HEK293T (cell line): ENCODE measurements around the gene PGR.

ENCODE experiments used
- ARNT ChIP-seq: fragments of 450-650 bp; IDR thresholded peaks from 2 replicates; pipeline ENCODE4 v1.6.1; 2017; ENCODE audit warnings: mild to moderate bottlenecking
- BHLHE40 ChIP-seq: fragments of 450-650 bp; IDR thresholded peaks from 2 replicates; pipeline ENCODE4 v1.6.1; 2016; ENCODE audit warnings: mild to moderate bottlenecking, moderate library complexity, borderline replicate concordance
- FOXA1 ChIP-seq: fragments of 450-650 bp; IDR thresholded peaks from 2 replicates; pipeline ENCODE4 v1.6.1; 2016; ENCODE audit warnings: mild to moderate bottlenecking
- FOXK2 ChIP-seq: fragments of 450-650 bp; IDR thresholded peaks from 2 replicates; pipeline ENCODE4 v1.6.1; 2016; ENCODE audit warnings: mild to moderate bottlenecking
- NFRKB ChIP-seq: fragments of 450-650 bp; IDR thresholded peaks from 2 replicates; pipeline ENCODE4 v1.6.1; 2016; ENCODE audit warnings: mild to moderate bottlenecking, moderate library complexity
- PKNOX1 ChIP-seq: fragments of 450-650 bp; IDR thresholded peaks from 2 replicates; pipeline ENCODE4 v1.6.1; 2016
- SP1 ChIP-seq: fragments of 450-650 bp; IDR thresholded peaks from 2 replicates; pipeline ENCODE4 v1.6.1; 2017

- TF ChIP-seq FOXA1 (no peak), BHLHE40 (no peak), SP1 (no peak), FOXK2 (no peak), ARNT (no peak), PKNOX1 (no peak), NFRKB (no peak)
Measured at GRCh38 chr11:100984668-100985067, 144.9 kb downstream of the PGR start.
